HK-2 (cell line): ENCODE measurements around the gene INHBA.

Source experiments
- DNase-seq: peaks from one replicate; pipeline ENCODE4 v3.0.0-alpha.2; 2018; ENCODE audit not compliant: unreplicated experiment

INHBA gene

DNA sequence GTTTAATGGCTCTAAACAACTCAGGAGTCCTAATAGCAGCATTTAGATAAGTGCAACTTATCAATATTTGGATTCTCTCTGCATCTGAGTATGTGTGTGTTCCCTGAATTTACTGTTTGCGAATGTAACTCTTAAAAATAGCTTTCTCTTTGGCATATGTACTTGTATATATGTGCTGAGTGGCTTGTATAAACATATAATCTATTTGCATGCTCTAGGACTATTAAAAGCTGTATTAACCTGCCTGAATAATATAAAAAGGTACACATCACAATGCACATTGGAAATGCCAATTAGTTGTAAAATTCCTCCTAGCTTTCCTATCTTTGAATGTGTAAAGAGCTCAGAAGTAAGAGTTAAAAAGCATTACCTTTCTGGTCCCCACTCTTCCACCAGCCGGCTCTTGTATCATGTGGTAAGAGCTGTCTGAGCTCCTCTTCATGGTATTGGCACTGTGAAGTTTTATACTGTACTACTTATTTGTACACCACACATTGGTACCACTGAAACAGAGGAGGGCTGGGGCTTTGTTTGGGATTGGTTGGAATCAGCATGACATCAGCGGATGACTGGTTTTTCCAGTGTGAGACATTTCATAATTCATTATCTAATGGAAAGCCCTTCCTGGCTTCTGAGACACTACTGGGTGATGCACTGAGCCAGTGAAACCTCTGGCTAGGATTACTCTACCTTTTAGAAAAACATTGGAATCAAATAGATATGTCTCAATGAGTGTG lies at the start of gene INHBA:
Gene INHBA (minus strand): TSS at position 456 of the 737 bp plus-strand sequence. CDS start 2,716 bp downstream, outside the sequence.
- DNase-seq, result peak; percentile 54

DNA sequence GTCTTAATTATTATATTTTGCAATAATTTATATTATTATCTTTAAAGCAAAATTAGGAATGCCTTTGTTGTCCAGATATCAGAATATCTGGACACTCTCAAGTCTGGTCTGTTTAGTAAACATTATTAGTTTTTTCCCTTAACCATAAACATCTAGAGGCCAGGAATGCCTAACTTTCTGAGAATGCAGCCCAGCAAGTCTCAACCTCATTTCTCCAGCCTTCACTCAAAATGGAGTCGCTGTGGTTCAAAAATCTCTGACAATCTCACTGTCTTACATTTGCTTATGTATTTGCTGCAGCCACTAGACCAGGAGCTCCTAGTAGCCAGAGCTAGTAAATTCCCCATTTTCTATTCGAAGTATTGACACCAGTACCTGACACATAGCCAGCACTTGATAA lies 49.7 kb upstream of the INHBA start:
- DNase-seq, result no peak

DNA sequence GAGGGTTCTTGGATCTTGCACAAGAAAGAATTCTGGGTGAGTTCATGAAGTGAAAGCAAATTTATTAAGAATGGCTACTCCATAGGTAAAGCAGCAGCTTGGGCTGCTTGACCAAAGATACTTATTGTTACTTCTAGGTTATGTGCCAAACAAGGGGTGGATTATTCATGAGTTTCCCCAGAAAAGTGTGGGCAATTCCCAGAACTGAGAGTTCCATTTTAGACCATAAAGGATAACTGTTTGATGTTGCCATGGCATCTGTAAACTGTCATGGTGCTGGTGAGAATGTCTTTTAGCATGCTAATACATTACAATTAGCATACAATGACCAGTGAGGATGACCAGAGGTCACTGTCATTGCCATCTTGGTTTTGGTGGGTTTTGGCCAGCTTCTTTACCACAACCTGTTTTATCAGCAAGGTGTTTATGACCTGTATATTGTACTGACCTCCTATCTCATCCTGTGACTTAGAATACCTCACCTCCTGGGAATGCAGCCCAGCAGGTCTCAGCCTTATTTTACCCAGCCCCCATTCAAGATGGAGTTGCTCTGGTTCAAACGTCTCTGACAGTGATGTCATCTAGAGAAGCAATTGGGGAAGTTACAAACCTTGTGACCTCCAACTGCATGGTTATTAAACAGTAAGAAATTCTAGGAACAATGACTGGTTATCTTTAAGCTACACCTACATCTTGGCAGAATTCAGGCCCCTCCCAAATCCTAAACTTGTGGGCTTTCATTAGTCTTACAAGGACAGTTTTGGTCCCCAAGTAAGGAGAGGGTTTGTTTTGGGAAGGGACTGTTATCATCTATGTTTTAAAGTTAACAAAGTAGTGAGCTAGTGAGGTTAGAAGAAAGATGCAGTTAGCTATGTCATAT lies 48.0 kb upstream of the INHBA start:
- DNase-seq, result no peak

DNA sequence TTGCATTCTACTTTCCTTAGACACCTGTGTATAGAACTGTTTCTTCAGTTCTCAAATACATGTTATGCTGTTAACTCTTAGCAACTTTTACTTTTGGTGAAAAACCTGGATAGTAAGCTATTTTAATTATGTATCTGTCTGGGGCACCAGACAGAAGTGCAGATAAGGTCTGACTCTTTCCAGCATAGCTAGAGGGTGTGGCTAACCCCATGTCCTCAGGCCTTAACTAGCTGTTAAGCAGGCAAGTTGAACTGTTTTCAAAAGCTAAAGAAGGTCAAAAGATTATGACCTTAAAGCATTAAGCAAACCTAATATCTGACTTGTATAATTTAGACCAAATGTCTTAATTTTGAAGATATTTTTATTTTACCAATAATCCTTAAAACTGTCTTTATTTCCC lies 45.1 kb upstream of the INHBA start:
- no peak for DNase-seq

DNA sequence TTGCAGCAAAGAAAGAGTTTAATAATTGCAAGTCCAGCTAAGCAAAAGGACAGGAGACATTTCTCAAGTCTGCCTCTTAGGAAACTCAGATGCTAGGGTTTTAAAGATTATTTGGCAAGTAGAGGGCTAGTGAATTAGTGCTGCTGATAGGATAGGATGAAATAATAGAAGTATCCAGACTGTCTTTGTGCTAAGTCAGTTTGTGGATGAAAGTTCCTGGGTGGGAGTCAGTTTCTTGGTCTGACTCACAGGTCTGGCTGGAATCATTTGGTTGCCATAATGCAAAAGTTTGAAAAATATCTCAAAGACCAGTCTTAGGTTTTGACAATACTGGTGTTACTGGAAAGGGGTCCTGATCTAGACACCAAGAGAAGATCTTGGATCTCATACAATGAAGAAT lies 42.6 kb upstream of the INHBA start:
- DNase-seq, result no peak

DNA sequence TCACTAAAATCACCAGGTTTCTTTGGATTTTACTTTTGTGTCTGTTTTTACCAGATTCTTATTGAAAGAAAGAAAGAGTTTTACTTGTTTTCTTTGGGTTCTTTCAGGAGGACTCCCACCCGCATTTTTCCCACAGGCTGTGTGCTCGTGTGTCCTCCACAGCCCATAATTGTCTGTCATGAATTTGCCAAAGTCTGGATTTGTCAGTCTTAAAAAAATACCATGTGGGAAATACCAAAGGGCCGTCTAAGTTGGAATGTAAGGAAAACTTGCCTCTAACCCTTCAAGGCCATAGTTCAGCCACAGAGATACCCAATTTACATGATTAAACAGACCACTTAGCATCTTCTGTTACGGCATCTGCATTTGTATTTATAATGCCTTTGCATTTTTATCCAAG lies 41.3 kb upstream of the INHBA start:
- no peak for DNase-seq

DNA sequence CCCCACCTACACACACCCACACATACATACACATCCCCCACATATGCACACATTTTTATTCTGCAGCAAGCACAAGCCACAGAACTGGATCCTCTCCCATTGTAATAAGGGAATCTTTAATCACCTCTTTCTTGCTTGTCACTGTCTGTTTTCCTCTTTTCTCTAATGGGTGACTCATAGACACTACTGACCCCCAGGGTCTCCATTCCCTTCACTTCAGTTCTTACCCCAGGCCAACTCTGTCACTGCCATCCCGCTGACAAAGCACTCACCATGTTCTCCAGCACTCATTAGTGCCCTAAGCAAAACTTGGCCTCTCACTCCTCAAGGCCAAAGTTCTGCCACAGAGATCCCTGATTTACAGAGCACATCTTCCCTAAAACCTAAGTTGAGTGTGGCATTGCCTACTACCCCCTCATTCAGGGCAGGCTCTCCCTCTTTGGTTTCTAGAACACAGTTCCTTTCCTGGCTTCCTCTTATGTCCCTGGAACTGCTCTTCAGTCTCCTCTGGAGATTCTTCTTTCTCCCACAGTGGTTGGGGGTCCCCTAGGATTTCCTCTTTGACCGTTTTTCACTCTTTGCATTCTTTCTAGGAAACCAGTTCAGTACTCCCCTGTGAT lies 39.6 kb upstream of the INHBA start:
- DNase-seq, result no peak

DNA sequence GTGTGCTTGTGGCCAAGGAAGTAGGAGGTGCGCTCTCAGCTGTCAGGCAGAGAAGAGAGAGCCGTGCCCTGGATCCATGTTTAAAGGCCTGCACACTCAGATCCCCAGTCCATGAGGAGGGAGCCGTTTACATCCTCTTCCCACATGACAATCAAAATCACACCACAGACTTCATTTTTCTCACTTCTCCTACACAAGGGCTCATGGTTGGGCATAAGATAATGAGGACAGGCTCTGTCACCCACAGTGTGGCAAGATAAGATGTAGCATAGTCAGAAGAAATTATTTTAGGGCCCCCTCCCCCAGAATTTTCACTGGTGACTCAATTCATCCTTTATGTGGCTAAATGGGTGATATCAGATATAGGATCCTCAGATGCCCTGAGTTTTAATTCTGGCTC lies 35.9 kb upstream of the INHBA start:
- DNase-seq, result no peak

DNA sequence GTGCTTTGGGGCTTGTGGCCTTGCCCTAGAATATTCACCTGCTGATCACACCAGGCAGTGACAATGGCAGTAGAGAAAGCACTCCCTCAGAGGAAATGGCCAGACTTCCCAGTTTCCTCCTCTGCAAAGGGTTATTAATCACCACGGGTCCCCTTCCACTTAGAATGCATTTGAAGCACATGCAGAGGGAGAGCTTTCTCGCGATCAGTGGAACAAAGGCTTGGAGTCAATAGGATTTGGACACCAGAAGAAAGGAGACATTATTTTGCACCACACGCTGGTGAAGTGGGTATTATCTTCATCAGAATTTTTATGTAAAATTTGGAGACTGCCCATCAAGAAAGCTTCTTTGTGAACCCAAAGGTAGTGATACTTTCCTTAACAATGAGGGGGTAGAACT lies 35.4 kb upstream of the INHBA start:
- no peak for DNase-seq

DNA sequence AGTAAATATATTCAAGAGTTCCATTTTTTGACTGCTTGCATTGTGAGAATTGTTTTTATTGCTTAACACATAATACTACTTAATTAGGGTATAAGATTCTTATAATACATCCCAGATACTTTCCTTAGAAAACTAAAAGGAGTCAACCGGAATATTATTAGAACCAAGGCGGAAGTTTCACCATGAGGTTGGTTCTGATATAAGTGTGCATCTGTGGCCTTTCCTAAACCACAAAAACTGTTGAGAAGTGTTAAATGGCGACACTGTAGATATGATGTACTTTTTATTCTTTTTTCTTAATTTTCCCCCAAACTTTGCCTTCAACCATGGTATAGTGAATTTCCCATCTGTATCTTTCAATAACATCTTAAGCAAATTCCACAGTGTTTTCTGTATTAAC lies 32.3 kb upstream of the INHBA start:
- no peak for DNase-seq

DNA sequence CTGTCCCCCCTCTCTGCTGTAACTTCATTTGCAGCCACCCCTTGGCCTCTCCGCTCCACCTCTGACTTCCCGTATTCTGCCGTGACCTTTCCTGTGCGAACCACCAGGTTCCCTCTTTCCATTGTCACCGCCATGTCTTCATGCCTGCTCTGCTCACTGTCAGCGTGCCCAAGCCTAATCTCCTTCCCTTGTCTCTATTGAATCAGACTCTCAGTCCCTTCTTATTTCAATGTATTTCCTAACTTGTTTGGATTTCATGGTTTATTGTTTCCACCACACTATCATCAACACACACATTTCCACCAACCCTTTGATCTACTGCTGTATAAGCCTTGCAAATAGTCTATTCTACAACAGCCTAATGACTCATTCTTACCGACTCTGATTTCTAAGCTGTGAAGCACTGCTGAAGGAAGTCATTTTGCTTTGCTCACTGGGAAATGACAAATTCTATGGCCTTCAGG lies 30.0 kb upstream of the INHBA start:
- no peak for DNase-seq

DNA sequence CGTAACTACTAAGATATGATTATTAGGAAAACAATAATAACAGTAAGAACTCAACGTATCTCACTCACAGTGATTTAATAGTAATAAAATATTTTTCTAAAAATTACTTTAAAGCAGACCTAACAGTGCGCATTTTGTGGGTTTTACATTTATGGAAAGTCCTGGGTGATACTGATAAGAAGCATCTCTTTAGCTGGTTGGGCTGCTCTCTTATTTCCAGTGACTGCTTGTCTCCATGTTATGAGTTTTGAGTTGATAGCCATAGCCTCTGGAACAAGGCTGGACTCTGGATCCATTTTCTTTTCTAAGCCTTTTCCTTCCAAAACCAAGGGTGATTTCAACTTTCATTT lies 29.5 kb upstream of the INHBA start:
- DNase-seq, result no peak

DNA sequence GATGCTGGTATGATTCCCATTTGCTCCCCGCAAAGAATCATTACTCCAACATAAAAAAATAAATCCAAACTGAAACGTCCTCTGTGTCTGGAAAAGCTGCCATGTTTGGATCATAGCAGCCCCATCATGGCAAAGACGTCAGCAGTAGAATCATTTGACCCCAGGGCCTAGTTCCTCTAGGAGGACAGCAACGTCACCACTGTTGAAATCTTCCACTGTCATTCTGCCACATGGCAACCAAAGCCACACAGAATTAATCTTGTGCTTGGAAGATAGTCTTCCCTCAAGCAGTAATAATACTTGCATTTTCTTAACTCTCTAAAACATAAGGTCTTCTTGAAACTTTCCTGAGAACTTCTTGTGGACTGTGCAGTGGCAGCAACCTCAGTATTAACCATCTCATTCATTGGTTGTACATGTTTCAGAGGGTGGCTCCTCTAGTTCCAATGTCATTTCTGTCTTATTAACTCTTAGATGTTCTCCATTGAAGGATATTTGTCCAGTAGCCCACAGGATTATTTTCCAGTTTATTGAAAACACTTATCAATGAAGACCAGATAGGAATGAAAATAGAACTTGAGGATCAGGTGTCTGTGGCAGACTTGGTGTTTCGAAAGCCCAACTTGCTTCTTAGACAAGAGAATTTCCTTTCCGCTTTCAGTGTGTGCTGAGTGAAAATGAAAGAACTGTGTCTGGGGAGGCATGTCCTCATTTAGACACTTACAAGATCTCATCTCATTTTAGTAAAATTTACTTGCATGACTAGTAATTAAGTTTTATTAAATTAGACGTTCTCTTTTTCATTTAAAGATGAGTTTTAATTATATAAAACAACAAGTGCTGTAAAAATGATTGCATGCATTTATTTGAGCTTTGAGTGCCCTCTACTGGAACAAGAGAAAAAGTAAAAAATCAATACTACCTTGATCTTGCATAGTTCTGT lies 28.9 kb upstream of the INHBA start:
- no peak for DNase-seq

DNA sequence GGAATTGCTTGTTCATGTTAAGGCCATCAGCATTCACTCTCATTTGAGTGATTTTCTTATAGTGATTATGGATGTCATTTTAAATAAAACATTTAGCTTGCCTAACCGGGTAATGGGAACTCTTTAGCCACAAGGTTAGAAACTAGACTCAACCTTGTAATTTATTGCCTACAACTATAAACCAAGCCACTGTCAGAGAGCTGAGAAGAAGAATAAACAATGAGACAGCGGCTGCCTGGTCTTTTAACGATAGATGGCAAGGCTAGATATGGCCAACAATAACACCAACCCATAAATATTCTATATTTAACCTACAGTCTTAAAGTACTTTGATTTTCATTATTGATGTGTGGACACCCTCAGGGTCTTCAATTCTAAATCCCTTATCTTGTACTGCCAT lies 27.8 kb upstream of the INHBA start:
- DNase-seq, result no peak

DNA sequence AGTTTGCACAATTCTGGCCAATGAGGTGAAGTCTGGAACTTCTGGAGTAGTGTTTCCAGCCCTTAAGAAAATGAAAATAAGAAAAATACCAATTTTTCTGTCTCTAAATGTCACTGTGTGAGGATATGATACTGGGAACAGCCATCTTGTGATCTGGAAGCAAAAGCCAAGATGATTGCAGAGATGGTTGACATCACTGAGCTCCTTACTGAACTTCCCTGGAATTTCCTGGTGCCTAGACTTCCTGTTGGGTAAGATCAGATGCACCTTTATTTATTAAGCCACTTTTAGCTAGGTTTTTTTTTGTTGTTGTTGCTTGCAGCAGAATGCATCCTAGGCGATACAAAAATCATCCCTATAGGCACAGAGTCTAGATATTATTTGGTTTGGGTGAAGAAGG lies 27.3 kb upstream of the INHBA start:
- DNase-seq, result no peak

DNA sequence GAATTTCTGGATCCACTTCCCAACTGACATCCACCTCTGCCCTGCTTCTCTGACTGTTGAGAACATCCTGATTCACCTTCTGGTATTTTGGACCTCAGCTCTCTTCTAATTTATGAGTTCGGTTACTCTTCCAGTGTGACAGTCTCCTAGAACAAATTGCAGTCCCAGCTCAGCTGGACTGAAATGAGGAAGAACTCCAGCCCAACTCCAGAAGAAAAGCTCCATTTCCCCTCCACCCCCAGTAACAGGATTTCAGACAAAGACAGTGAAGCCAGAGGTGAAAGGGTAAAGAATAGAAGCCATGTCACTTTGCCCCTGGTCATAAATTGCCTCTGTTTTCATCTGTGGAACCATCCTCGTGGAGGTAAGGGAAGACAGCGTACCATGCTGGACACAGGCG lies 26.2 kb upstream of the INHBA start:
- DNase-seq, result no peak

DNA sequence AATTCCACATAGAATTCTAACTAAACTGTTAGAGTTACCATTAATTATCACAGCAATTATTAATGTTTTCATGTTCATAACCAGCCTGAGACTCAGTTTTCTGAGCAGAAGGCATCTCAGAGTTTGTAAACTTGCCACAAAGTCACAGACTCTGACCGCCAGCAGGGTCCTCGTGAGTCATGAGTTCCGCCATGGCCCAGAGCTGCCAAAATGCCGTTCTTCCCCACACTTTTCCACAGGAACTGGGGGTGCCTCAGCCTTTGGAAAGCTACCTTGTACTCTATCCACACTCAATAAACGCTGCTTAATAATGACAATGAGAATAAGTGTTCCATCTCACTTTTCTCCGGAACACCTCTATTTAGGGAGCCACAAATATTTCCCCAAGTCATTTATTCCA lies 22.1 kb upstream of the INHBA start:
- no peak for DNase-seq

DNA sequence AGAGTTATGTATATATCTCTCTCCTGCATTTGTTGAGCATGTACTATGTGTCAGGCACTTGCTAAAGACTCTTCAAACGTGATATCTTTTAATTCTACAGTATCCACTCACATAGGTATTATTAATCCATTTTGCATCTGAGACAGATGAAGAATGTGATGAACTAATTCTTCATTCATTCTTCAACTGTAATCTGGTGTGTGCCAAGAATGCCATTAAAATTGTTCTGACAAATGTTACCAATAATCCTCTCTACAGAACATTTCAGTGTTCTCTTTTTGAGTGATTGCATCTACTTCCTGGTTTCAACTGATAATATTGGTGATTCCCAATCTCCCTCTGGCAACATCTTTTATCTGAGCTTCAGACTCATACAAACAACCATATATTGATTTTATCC lies 18.0 kb upstream of the INHBA start:
- no peak for DNase-seq

DNA sequence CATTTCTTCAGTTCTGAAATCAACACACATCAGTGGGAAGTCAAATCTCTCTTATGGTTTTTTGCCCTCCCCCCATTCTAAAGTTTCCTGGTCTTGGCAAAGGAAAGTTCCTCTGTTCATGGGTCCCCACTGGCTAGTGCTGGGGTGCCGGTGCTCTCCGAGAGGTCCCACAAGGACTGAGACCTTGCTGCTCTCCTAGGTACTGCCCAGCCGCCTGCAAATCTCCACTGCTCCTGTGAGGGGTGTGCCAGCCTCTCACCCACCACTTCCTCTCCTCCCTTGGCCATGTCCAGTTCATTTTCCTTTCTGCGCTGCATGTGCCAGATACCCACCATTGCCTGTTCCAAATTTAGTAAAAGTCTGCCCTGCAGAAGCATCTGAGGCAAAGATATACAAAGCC lies 17.2 kb upstream of the INHBA start:
- DNase-seq, result no peak

DNA sequence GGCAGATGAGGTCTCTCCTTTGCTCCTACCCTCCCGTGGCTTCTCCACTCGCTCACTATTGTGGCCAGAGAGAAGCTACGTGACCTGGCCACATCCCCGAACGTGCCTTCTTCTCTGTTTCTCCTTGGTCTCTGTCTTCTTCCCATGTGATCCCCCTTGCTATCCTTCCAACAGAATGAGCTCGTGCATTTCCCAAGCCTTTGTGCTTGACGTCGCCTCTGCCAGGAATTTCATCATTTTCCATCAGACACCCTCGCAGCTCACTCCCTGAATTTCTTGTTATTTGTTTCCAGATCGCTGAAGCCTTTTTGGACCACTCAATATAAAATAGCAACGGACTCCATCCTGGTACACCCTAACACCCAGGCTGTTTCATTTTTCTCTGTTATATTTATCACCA lies 13.8 kb upstream of the INHBA start:
- no peak for DNase-seq

DNA sequence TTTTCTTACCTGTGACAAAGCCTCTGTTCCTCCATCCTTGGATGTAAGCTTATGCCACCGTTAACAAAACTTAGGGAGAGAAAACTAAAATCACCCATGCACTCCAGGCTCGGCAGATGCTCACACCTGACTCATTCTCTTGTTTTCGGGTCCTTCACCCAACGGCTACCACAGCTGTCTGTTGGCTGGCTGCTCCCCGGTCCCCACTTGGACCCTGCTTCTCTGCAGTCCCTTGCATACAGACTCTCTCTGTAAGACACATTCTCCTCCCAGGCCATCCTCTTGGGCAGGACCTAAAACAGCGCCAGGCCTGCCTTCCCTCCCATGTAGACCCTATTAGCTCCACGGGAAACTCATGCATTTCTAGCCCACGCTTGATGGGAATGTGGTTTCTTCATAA lies 12.1 kb upstream of the INHBA start:
- DNase-seq, result no peak
